ENCODE data around the gene GCC2. TPM values are rescaled to one million over a fixed set of nuclear protein-coding genes. Genes with fewer than 3 reads are reported as not detected.

The GCC2 gene
- total and polyA plus RNA-seq, 2 donors from 2014 or later: 9.5 to 74.5 TPM

DNA sequence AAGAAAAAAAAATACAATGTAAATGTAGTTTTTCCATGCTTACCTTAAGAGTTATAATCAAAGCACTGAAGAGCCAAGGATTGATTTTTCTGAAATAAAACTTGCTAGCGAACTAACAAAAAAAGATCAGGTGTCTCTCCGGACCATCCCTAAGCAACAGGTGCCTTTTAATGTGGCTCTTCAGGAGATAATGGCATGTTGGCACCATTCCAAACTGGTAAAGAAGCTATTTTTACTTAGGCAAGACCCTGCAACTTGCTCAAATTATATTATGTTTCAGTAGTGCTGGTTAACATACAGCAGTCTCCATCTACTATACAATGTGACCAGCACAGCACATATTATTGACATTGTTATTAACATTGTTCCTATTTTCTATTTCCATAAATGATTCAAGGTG lies 2.3 kb upstream of the GCC2 start:
- no peaks in the 10 kb centered on the region for H3K9me3 ChIP-seq (ENCODE audit: control insufficient read depth in 2 of 3, insufficient read depth in 1 of 3, low read length in 3 of 3)
- no peak overlapping the region for H3K4me3 ChIP-seq (ENCODE audit: low read length in 3 of 3)
- peaks cover 2 to 10% (median 4%) of the 10 kb centered on the region in 3 donors for H3K4me1 ChIP-seq (ENCODE audit: control insufficient read depth in 2 of 3, insufficient read depth in 2 of 3, low read depth in 1 of 3, low read length in 3 of 3)
- H3K36me3 ChIP-seq (ENCODE audit: control insufficient read depth in 2 of 3, insufficient read depth in 3 of 3, low read length in 3 of 3): no peaks in the 10 kb centered on the region
- FAIRE-seq (no peak), DNase-seq (peak in 1 of 5 donors; percentile 16)
- intact Hi-C loops (cut with DNase I): no loop called here
- H3K9ac ChIP-seq (ENCODE audit: low read length in 3 of 3): no peak overlapping the region
- TF ChIP-seq, protein P1, sequence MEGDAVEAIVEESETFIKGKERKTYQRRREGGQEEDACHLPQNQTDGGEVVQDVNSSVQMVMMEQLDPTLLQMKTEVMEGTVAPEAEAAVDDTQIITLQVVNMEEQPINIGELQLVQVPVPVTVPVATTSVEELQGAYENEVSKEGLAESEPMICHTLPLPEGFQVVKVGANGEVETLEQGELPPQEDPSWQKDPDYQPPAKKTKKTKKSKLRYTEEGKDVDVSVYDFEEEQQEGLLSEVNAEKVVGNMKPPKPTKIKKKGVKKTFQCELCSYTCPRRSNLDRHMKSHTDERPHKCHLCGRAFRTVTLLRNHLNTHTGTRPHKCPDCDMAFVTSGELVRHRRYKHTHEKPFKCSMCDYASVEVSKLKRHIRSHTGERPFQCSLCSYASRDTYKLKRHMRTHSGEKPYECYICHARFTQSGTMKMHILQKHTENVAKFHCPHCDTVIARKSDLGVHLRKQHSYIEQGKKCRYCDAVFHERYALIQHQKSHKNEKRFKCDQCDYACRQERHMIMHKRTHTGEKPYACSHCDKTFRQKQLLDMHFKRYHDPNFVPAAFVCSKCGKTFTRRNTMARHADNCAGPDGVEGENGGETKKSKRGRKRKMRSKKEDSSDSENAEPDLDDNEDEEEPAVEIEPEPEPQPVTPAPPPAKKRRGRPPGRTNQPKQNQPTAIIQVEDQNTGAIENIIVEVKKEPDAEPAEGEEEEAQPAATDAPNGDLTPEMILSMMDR (IDR thresholded peaks at IDR 0.05; ENCODE audit: borderline replicate concordance, extremely low read depth, insufficient read depth): no peak
- H3K27me3 ChIP-seq (ENCODE audit: control insufficient read depth, insufficient read depth, low read length): no peaks in the 10 kb centered on the region
- no peak overlapping the region for H3K27ac ChIP-seq (ENCODE audit: low read depth in 2 of 2, low read length in 2 of 2)

DNA sequence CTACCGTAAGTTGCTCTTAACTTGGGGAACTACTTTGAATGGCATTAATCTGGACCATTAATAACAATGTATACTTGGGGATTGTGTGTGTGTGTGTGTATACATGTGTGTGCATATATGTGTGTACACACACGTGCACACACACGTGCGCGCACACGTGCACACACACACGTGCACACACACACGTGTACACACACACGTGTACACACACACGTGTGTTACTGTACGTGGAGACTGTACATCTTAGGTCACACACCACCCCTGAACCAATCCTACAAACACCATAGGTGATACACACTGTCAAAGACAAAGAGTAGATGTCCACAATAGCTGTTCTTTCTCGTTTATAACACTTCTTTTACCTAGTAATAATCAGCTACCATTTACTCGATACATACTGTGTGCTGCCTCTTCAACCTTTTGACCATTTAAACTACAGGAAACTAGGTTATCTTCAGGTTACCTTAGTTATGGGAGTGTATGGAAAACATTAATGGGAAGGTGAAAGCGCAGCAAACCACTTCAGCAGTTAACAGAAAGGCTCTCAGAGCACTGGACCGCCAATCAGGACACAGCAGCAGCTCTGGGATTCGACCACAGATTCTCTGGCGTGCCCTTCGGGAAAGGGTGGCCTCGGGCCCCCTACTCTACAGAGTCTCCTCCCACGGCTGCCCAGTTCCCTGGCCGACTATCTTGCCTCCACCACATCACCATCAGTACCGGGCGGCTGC lies 894 bp upstream of the GCC2 start:
- intact Hi-C loops (cut with DNase I): no loop called here
- DNase-seq (no peak), FAIRE-seq (no peak)
- peaks cover 0 to 10% (median under 1%) of the 10 kb centered on the region in 3 donors for H3K36me3 ChIP-seq (ENCODE audit: control insufficient read depth in 2 of 3, insufficient read depth in 3 of 3, low read length in 3 of 3)
- H3K4me1 ChIP-seq (ENCODE audit: control insufficient read depth in 2 of 3, insufficient read depth in 2 of 3, low read depth in 1 of 3, low read length in 3 of 3): peaks cover 2 to 10% (median 4%) of the 10 kb centered on the region in 3 donors
- H3K4me3 ChIP-seq (ENCODE audit: low read length in 3 of 3): peak overlapping the region; percentile 90 to 99 (median 95)
- peak overlapping the region; percentile 87 to 98 (median 93) for H3K9ac ChIP-seq (ENCODE audit: low read length in 3 of 3)
- TF ChIP-seq, protein P1 (IDR thresholded peaks at IDR 0.05; ENCODE audit: borderline replicate concordance, extremely low read depth, insufficient read depth): no peak
- H3K27me3 ChIP-seq (ENCODE audit: control insufficient read depth, insufficient read depth, low read length): no peaks in the 10 kb centered on the region
- peak overlapping the region; percentile 89 to 95 for H3K27ac ChIP-seq (ENCODE audit: low read depth in 2 of 2, low read length in 2 of 2)
- H3K9me3 ChIP-seq (ENCODE audit: control insufficient read depth in 2 of 3, insufficient read depth in 1 of 3, low read length in 3 of 3): no peaks in the 10 kb centered on the region

DNA sequence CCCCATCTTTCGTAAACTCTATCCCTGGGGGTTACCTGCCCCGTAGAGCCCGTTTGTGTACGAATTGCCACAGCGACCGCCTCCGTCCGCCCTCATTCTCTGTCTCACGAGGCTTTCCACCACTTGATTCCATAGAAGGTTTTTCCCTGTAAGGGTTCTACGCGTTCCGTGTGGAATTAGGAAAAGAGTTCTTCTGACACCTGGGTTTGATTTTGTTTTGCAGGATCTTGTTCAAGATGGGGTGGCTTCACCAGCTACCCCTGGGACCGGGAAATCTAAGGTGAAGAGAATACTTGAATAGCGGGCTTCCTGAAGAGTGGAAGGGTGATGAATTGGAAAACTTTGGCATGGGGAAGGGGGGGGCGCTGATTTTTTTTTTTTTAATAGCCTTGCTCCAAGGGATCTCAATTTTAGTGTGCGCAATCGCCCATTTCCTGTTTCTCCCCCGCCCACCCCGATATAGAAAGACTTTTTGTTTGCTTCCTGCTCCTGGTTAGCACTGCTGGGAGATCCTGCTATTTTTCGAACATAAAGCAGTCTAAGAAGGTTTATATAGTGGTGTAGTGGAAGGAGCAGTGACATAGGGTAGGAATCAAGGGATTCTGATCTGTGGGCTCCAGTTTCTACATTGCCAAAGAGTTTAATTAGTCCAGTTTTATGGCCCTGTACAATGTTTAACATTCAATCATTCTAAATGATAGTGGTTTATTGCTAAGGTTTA lies 564 bp downstream of the GCC2 start:
- no peaks in the 10 kb centered on the region for H3K9me3 ChIP-seq (ENCODE audit: control insufficient read depth in 2 of 3, insufficient read depth in 1 of 3, low read length in 3 of 3)
- peak overlapping the region; percentile 89 to 95 for H3K27ac ChIP-seq (ENCODE audit: low read depth in 2 of 2, low read length in 2 of 2)
- H3K9ac ChIP-seq (ENCODE audit: low read length in 3 of 3): peak overlapping the region; percentile 87 to 98 (median 96)
- no peak for FAIRE-seq
- peaks cover 5 to 17% (median 5%) of the 10 kb centered on the region in 3 donors for H3K36me3 ChIP-seq (ENCODE audit: control insufficient read depth in 2 of 3, insufficient read depth in 3 of 3, low read length in 3 of 3)
- peak overlapping the region; percentile 90 to 99 (median 95) for H3K4me3 ChIP-seq (ENCODE audit: low read length in 3 of 3)
- intact Hi-C loops (cut with DNase I): no loop called here
- TF ChIP-seq, protein P1 (IDR thresholded peaks at IDR 0.05; ENCODE audit: borderline replicate concordance, extremely low read depth, insufficient read depth): no peak
- peaks cover 2 to 10% (median 4%) of the 10 kb centered on the region in 3 donors for H3K4me1 ChIP-seq (ENCODE audit: control insufficient read depth in 2 of 3, insufficient read depth in 2 of 3, low read depth in 1 of 3, low read length in 3 of 3)
- DNase-seq: peak in 4 of 5 donors; percentile 44 to 85 (median 64)
- no peaks in the 10 kb centered on the region for H3K27me3 ChIP-seq (ENCODE audit: control insufficient read depth, insufficient read depth, low read length)

Data from kidney (tissue), 14 donors.